Body of pancreas (tissue), 4 donors: Measurements from ENCODE around the gene SSH2. TPM values are rescaled to one million over a fixed set of nuclear protein-coding genes. Genes with fewer than 3 reads are reported as not detected.

Experiments
- ATAC-seq: fragments of 150-250 bp; one replicate; pipeline ENCODE4 v1.9.1; 2016
- DNase-seq, 4 donors: peaks; one replicate each; pipeline ENCODE4 v3.0.0-alpha.2; 2019
- H3K27ac ChIP-seq, 4 donors: fragments of 200-600 bp; sonication (generic); 1 replicate in 3 of 4; 2 replicates in 1 of 4; pipeline versions ENCODE4 v1.5.1 to v1.6.1; 2016 to 2019; ENCODE audit warnings: mild to moderate bottlenecking in 1 of 4, mixed read lengths in 1 of 4, moderate library complexity in 1 of 4
- H3K27me3 ChIP-seq, 2 donors: fragments of 200-600 bp; sonication (generic); one replicate each; pipeline ENCODE4 v1.6.0; 2016; ENCODE audit warnings: mild to moderate bottlenecking in 1 of 2
- H3K36me3 ChIP-seq, 2 donors: fragments of 200-600 bp; sonication (generic); replicated peaks in 1 of 2; 2 replicates each; pipeline ENCODE4 v1.5.1; 2016; ENCODE audit warnings: low read depth in 2 of 2; ENCODE audit not compliant: insufficient read depth in 1 of 2
- H3K4me1 ChIP-seq: fragments of 200-600 bp; sonication (generic); one replicate; pipeline ENCODE4 v1.6.0; 2016
- H3K4me3 ChIP-seq, 2 donors: fragments of 200-600 bp; sonication (generic); 1 replicate in 1 of 2; 2 replicates in 1 of 2; pipeline ENCODE4 v1.5.1; 2016 to 2019
- H3K9me3 ChIP-seq, 3 donors: fragments of 200-600 bp; sonication (generic); 1 replicate in 2 of 3; 2 replicates in 1 of 3; pipeline ENCODE4 v1.5.1; 2016
- POLR2A ChIP-seq, 3 donors: fragments of 450-650 bp; IDR thresholded peaks; one replicate each; pipeline ENCODE4 v1.6.1; 2016; ENCODE audit warnings: antibody characterized with exemption in 3 of 3, mild to moderate bottlenecking in 2 of 3
- WGBS, 2 donors: methylation state at CpG; one replicate each; pipeline ENCODE4 v1.1.5; 2017; 5-methylcytosine and 5-hydroxymethylcytosine counted together
- intact Hi-C: fragments of 100-400 bp; cut with DNase I; formaldehyde crosslinking; loops from one replicate; pipeline ENCODE4 v1.15.1; 2023
- total RNA-seq, 2 donors: library from RNA; depleted of rRNA; stranded (reverse); fragments of >200 nt; gene quantifications; one replicate each; pipeline ENCODE4 v1.1.0, GENCODE V29; 2016
- TF ChIP-seq, protein P1 (sequence below), 7 experiments: fragments of 450-650 bp in 4 of 7; fragments of 200-600 bp in 3 of 7; sonication (generic) in 3 of 7; IDR thresholded peaks; one replicate each; pipeline ENCODE4 v1.5.1; 2016 to 2019; ENCODE audit warnings: antibody characterized with exemption in 7 of 7

Gene SSH2
- total RNA-seq, 2 donors from 2014 or later, result 8.2 to 8.6 TPM

DNA sequence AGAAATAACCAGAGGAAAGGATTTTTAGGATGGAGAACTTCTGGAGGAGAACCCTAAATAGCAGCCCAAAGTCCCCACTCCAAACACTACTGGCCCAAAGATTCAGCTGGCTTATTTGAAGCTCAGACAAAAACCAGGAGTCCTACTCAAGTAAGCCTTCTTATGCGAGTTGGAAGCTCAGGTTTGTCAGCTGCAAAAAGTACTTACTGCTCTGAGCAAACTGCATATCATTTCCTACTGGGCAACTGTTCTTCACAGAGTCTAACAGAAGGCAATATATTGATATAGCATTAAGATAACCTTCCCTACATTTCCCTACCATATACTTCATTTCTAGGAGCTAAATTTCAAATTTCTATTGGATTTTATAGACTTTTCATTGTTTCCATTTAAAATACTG is 231.2 kb downstream of the SSH2 start:
- Histone ChIP-seq H3K36me3 (peaks cover 0 to 2% of the 10 kb centered on the region in 2 donors), H3K4me1 (peaks cover 5% of the 10 kb centered on the region), H3K4me3 (no peak overlapping the region), H3K9me3 (no peaks in the 10 kb centered on the region), H3K27me3 (no peaks in the 10 kb centered on the region), H3K27ac (peak overlapping the region in 2 of 4 donors; percentile 8 to 42)
- TF ChIP-seq POLR2A (IDR thresholded peaks at IDR 0.05), result no peak
- TF ChIP-seq, protein P1, sequence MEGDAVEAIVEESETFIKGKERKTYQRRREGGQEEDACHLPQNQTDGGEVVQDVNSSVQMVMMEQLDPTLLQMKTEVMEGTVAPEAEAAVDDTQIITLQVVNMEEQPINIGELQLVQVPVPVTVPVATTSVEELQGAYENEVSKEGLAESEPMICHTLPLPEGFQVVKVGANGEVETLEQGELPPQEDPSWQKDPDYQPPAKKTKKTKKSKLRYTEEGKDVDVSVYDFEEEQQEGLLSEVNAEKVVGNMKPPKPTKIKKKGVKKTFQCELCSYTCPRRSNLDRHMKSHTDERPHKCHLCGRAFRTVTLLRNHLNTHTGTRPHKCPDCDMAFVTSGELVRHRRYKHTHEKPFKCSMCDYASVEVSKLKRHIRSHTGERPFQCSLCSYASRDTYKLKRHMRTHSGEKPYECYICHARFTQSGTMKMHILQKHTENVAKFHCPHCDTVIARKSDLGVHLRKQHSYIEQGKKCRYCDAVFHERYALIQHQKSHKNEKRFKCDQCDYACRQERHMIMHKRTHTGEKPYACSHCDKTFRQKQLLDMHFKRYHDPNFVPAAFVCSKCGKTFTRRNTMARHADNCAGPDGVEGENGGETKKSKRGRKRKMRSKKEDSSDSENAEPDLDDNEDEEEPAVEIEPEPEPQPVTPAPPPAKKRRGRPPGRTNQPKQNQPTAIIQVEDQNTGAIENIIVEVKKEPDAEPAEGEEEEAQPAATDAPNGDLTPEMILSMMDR (IDR thresholded peaks at IDR 0.05), result no peak
- 82 to 83% methylated on average over 1 of the region's 1 CpG for WGBS, 2 donors
- no peak for ATAC-seq
- DNase-seq, result no peak
- intact Hi-C loops, result no loop called here

DNA sequence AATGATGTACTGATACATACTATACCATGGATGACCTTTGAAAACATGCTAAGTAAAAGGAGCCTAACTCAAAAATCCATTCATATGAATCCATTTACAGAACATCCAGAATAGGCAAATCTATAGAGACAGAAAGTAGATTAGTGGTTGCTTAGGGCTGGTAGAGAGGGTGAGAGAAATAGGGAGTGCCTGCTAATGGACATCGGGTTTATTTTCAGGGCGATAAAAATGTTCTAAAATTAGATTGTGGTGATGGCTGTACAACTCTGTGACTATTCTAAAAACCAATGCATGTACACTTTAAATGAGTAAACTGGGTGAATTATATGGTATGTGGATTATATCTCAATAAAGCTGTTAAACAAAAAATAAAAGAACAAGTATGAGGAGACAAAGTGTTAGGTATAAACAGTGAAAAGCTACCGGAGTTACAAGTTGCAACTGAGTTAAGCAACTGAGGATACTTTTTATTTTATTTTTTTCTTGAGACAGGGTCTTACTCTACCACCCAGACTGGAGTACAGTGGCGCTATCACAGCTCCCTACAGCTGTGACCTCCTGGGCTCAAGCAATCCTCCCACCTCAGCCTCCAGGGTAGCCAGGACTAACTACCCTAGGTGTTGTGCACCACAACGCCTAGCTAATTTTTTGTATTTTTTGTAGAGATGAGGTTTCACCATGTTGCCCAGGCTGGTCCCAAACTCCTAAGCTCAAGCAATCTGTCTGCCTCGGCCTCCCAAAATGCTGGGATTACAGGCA is 231.8 kb downstream of the SSH2 start:
- ATAC-seq (no peak), DNase-seq (no peak)
- Histone ChIP-seq H3K36me3 (peaks cover 0 to 2% of the 10 kb centered on the region in 2 donors), H3K9me3 (no peaks in the 10 kb centered on the region), H3K27me3 (no peaks in the 10 kb centered on the region), H3K4me1 (peaks cover 5% of the 10 kb centered on the region), H3K27ac (no peak overlapping the region), H3K4me3 (no peak overlapping the region)
- TF ChIP-seq, protein P1 (IDR thresholded peaks at IDR 0.05), result no peak
- TF ChIP-seq POLR2A (IDR thresholded peaks at IDR 0.05), result no peak
- intact Hi-C loops, result no loop called here
- 94 to 97% methylated on average over 6 of the region's 6 CpGs for WGBS, 2 donors

DNA sequence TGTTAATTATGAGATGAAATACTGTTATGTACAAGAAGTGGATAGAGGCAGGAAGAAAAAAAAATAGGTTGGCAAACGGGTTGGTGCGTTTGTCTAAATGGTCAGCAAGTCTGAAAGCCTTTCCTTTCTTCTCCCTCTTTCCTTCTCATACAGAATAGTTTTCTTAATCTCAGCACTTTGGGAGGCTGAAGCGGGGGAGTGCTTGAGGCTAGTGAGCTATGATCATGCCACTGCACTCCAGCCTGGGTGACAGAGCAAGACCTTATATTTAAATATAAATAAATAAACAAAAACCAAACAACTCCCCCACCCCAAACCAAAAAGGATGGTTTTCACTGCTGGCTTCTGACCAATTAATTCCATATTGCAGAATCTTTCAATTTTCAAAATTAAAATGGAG is 232.7 kb downstream of the SSH2 start:
- intact Hi-C loops, result no loop called here
- DNase-seq (no peak), ATAC-seq (no peak)
- Histone ChIP-seq H3K4me3 (no peak overlapping the region), H3K9me3 (no peaks in the 10 kb centered on the region), H3K27me3 (no peaks in the 10 kb centered on the region), H3K36me3 (peaks cover 0 to 2% of the 10 kb centered on the region in 2 donors), H3K27ac (no peak overlapping the region), H3K4me1 (peaks cover 5% of the 10 kb centered on the region)
- 75 to 88% methylated on average over 3 of the region's 3 CpGs for WGBS, 2 donors
- TF ChIP-seq, protein P1 (IDR thresholded peaks at IDR 0.05), result no peak
- no peak for TF ChIP-seq POLR2A (IDR thresholded peaks at IDR 0.05)

DNA sequence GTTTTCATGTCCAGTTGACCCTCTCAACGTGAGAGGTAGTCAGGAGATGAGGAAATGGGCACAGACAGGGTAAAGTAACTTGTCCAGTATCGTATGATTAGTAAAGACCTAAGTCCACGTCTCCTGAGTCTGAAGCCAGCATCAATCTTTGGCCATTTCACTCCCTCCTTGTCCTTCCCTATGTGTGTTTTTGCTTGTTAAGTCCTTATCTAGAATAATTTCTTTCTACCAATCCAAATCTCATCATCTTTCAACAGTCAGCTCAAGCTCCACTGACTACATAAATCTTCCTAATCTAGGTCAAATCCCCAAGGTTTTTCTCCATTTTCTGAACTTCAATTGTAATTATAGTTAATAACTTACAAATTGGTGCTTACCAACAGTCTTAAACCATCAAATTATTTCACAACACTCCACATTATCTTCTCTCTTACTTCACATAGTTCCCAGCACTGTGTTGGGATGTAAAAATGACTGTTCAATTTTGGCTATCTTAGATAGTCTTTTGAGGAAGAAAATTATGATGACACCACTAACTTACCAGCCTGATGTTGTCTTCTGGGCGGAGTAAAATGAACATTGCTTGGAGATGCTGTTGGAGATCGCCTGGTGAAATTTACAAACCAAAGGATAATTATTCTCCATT is 235.0 kb downstream of the SSH2 start:
- no peak overlapping the region for H3K4me3 ChIP-seq
- ATAC-seq (no peak), DNase-seq (no peak)
- TF ChIP-seq, protein P1 (IDR thresholded peaks at IDR 0.05), result no peak
- TF ChIP-seq POLR2A (IDR thresholded peaks at IDR 0.05), result no peak
- peaks cover 5% of the 10 kb centered on the region for H3K4me1 ChIP-seq
- no peaks in the 10 kb centered on the region for H3K27me3 ChIP-seq
- intact Hi-C loops, result no loop called here
- H3K27ac ChIP-seq, result no peak overlapping the region
- H3K9me3 ChIP-seq, result no peaks in the 10 kb centered on the region
- WGBS, 2 donors, result 73 to 78% methylated on average over 5 of the region's 5 CpGs
- no peaks in the 10 kb centered on the region for H3K36me3 ChIP-seq
